Measurements from ENCODE around the gene CNTN5. TPM values are rescaled to one million over a fixed set of nuclear protein-coding genes. Genes with fewer than 3 reads are reported as not detected.
"Not testable (repeated sequence)": the region's sequence is repeated elsewhere in the genome, so short reads cannot be mapped to it uniquely, and the experiment has no call there.

The CNTN5 gene
- polyA plus RNA-seq, 3 donors, result 14.5 to 19.1 (median 18.4) TPM

- no peak for DNase-seq
These were observed 1185.2 kb downstream of the CNTN5 start for GRCh38 chr11:100205926-100206325.

- no peak for DNase-seq
These were observed 1187.5 kb downstream of the CNTN5 start for GRCh38 chr11:100208207-100208606.

- DNase-seq, result no peak
These were observed 1194.0 kb downstream of the CNTN5 start for GRCh38 chr11:100214791-100215190.

- DNase-seq, result peak; percentile 40
These were observed 1200.1 kb downstream of the CNTN5 start for GRCh38 chr11:100220801-100221200.

- peak; percentile 11 for DNase-seq
These were observed 1201.0 kb downstream of the CNTN5 start for GRCh38 chr11:100221791-100222190.

- no peak for DNase-seq
These were observed 1203.8 kb downstream of the CNTN5 start for GRCh38 chr11:100224541-100225034.

- DNase-seq, result no peak
These were observed 1208.3 kb downstream of the CNTN5 start for GRCh38 chr11:100229086-100229485.

- peak; percentile 10 for DNase-seq
These were observed 1211.3 kb downstream of the CNTN5 start for GRCh38 chr11:100232006-100232405.

- no peak for DNase-seq
These were observed 1214.3 kb downstream of the CNTN5 start for GRCh38 chr11:100235085-100235484.

- DNase-seq, result no peak
These were observed 1219.3 kb downstream of the CNTN5 start for GRCh38 chr11:100240025-100240539.

GRCh38 chr11:100247704-100248103, 1227.0 kb downstream of the CNTN5 start:
- no peak for DNase-seq

- not testable (repeated sequence) for DNase-seq
These were observed 1236.6 kb downstream of the CNTN5 start for GRCh38 chr11:100257238-100257803.

GRCh38 chr11:100269516-100269915, 1248.8 kb downstream of the CNTN5 start:
- DNase-seq, result no peak

GRCh38 chr11:100273066-100273815, 1252.5 kb downstream of the CNTN5 start:
- DNase-seq, result no peak

- not testable (repeated sequence) for DNase-seq
These were observed 1253.7 kb downstream of the CNTN5 start for GRCh38 chr11:100274466-100274865.

GRCh38 chr11:100294748-100295147, 1274.0 kb downstream of the CNTN5 start:
- no peak for DNase-seq

- DNase-seq, result no peak
These were observed 1275.4 kb downstream of the CNTN5 start for GRCh38 chr11:100296051-100296679.

GRCh38 chr11:100297516-100297915, 1276.8 kb downstream of the CNTN5 start:
- no peak for DNase-seq

- no peak for DNase-seq
These were observed 1282.1 kb downstream of the CNTN5 start for GRCh38 chr11:100302824-100303223.

- DNase-seq, result no peak
These were observed 1283.1 kb downstream of the CNTN5 start for GRCh38 chr11:100303897-100304296.

- DNase-seq, result no peak
These were observed 1287.5 kb downstream of the CNTN5 start for GRCh38 chr11:100308202-100308601.

GRCh38 chr11:100315946-100316345, 1295.2 kb downstream of the CNTN5 start:
- no peak for DNase-seq

GRCh38 chr11:100316952-100317351, 1296.2 kb downstream of the CNTN5 start:
- DNase-seq, result peak; percentile 17
